Thyroid gland (tissue), 4 donors: ENCODE data around the gene ERG28. TPM values are rescaled to one million over a fixed set of nuclear protein-coding genes. Genes with fewer than 3 reads are reported as not detected.
"Not testable (repeated sequence)": the region's sequence is repeated elsewhere in the genome, so short reads cannot be mapped to it uniquely, and the experiment has no call there.

Source experiments
- DNase-seq, 2 donors: peaks; one replicate each; pipeline ENCODE4 v3.0.0-alpha.2; 2019
- H3K27ac ChIP-seq, 3 donors: fragments of 200-600 bp; sonication (generic); 1 replicate in 2 of 3; 2 replicates in 1 of 3; pipeline ENCODE4 v1.5.1; 2016 to 2019; ENCODE audit warnings: mild to moderate bottlenecking in 1 of 3, moderate library complexity in 1 of 3
- H3K27me3 ChIP-seq: fragments of 200-600 bp; sonication (generic); one replicate; pipeline ENCODE4 v1.5.1; 2019
- H3K36me3 ChIP-seq, 2 donors: fragments of 200-600 bp; sonication (generic); one replicate each; pipeline ENCODE4 v1.5.1; 2016 to 2019
- H3K4me1 ChIP-seq, 2 donors: fragments of 200-600 bp; sonication (generic); one replicate each; pipeline ENCODE4 v1.5.1; 2017 to 2019
- H3K4me3 ChIP-seq, 3 donors: fragments of 200-600 bp; sonication (generic); replicated peaks in 1 of 3; 1 replicate in 2 of 3; 2 replicates in 1 of 3; pipeline ENCODE4 v1.5.1; 2016; ENCODE audit warnings: mild to moderate bottlenecking in 1 of 3
- H3K9me3 ChIP-seq: fragments of 200-600 bp; sonication (generic); one replicate; pipeline ENCODE4 v1.5.1; 2017
- POLR2A ChIP-seq, 2 donors: fragments of 450-650 bp; IDR thresholded peaks; one replicate each; pipeline ENCODE4 v1.6.1; 2017; ENCODE audit warnings: antibody characterized with exemption in 2 of 2, mild to moderate bottlenecking in 2 of 2, moderate library complexity in 1 of 2
- WGBS, 2 donors: methylation state at CpG; one replicate each; pipeline ENCODE4 v1.1.5; 2017; 5-methylcytosine and 5-hydroxymethylcytosine counted together
- intact Hi-C: fragments of 100-400 bp; cut with DNase I; formaldehyde crosslinking; loops from one replicate; pipeline ENCODE4 v1.15.1; 2023
- total RNA-seq, 4 donors: library from RNA; depleted of rRNA; stranded (reverse); fragments of >200 nt; gene quantifications; one replicate each; pipeline ENCODE4 v1.2.3, GENCODE V29; 2016
- TF ChIP-seq, protein P1 (sequence below), 6 experiments: fragments of 200-600 bp in 3 of 6; fragments of 450-650 bp in 3 of 6; sonication (generic) in 3 of 6; IDR thresholded peaks; one replicate each; pipeline ENCODE4 v1.5.1; 2016 to 2019; ENCODE audit warnings: antibody characterized with exemption in 6 of 6, mild to moderate bottlenecking in 2 of 6, inconsistent platforms in 1 of 6, moderate library complexity in 1 of 6

The ERG28 gene
- total RNA-seq, 4 donors from 2014 or later = 12.1 to 17.3 (median 15.0) TPM

DNA sequence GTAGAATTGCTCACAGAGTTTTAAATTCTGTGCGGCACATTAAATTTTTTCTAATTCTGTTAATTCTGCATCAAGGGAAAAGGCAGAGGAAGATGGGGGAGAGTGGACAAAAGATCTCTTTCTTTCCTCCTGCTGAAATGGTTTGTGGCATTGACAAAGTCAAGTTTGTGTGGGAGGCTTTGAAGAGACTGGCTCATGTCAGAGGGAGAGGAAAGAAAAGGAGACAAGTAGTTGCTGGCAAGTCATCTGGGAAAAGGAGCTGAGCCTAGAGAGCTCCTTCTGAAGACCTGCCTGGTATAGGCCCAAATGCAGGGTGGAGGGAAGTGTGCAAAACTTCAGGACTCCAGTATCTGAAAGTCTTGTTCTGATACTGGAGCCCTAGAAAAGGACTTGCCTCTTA, 36.7 kb upstream of the ERG28 start:
- H3K36me3 ChIP-seq = peaks cover 13 to 16% of the 10 kb centered on the region in 2 donors
- intact Hi-C loops = no loop called here
- H3K27me3 ChIP-seq = no peaks in the 10 kb centered on the region
- DNase-seq = no peak
- WGBS, 2 donors = 94 to 98% methylated on average over 1 of the region's 1 CpG
- no peaks in the 10 kb centered on the region for H3K9me3 ChIP-seq
- H3K4me1 ChIP-seq = peaks cover 0 to under 1% of the 10 kb centered on the region in 2 donors
- H3K27ac ChIP-seq = no peak overlapping the region
- no peak overlapping the region for H3K4me3 ChIP-seq
- TF ChIP-seq, protein P1, sequence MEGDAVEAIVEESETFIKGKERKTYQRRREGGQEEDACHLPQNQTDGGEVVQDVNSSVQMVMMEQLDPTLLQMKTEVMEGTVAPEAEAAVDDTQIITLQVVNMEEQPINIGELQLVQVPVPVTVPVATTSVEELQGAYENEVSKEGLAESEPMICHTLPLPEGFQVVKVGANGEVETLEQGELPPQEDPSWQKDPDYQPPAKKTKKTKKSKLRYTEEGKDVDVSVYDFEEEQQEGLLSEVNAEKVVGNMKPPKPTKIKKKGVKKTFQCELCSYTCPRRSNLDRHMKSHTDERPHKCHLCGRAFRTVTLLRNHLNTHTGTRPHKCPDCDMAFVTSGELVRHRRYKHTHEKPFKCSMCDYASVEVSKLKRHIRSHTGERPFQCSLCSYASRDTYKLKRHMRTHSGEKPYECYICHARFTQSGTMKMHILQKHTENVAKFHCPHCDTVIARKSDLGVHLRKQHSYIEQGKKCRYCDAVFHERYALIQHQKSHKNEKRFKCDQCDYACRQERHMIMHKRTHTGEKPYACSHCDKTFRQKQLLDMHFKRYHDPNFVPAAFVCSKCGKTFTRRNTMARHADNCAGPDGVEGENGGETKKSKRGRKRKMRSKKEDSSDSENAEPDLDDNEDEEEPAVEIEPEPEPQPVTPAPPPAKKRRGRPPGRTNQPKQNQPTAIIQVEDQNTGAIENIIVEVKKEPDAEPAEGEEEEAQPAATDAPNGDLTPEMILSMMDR (IDR thresholded peaks at IDR 0.05) = no peak
- TF ChIP-seq POLR2A (IDR thresholded peaks at IDR 0.05) = no peak

DNA sequence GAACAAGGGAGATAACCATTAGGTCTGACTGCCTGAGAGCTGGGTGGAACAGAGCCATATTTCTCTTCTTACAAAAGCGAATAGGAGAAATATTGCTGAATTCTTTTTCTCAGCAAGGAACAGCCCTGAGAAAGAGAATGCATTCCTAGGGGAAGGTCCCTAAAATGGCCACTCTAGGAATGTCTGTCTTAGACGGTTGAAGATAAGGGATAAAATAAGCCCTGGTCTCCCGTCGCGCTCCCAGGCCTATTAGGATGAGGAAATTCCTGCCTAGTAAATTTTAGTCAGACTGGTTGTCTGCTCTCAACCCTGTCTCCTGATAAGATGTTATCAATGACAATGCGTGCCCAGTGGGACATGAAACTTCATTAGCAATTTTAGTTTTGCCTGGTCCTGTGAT, 34.3 kb upstream of the ERG28 start:
- H3K4me3 ChIP-seq, H3K4me1 ChIP-seq, intact Hi-C loops, H3K27me3 ChIP-seq, H3K27ac ChIP-seq, H3K9me3 ChIP-seq, DNase-seq: not testable (repeated sequence)
- peaks cover 27 to 29% of the 10 kb centered on the region in 2 donors for H3K36me3 ChIP-seq
- WGBS, 2 donors = 89 to 97% methylated on average over 6 of the region's 6 CpGs

DNA sequence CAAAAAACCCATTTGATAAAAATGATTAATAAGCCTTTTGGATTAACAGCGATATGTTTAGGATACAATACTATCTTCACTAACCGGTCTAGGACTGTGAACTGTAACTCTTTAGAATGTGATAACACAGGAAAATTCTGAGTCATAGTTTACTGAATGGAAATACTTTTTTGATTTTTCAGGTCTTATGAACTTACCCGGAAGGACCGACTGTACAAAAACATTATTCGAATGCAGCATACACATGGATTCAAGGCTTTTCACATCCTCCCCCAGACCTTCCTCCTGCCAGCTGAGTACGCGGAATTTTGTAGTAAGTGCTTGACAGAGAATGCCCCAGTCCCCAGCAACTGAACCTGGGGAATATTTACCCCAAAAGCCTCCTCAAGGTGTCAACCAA, 29.3 kb upstream of the ERG28 start:
- DNase-seq = no peak
- intact Hi-C loops = no loop called here

GRCh38 chr14:75689012-75689411, 28.3 kb upstream of the ERG28 start:
- Histone ChIP-seq H3K36me3 (peaks cover 15 to 25% of the 10 kb centered on the region in 2 donors), H3K27ac (no peak overlapping the region), H3K9me3 (no peaks in the 10 kb centered on the region), H3K27me3 (no peaks in the 10 kb centered on the region), H3K4me1 (no peaks in the 10 kb centered on the region), H3K4me3 (no peak overlapping the region)
- DNase-seq = no peak
- intact Hi-C loops = no loop called here
- 64 to 86% methylated on average over 2 of the region's 2 CpGs for WGBS, 2 donors
- TF ChIP-seq POLR2A (IDR thresholded peaks at IDR 0.05) = no peak
- TF ChIP-seq, protein P1 (IDR thresholded peaks at IDR 0.05) = no peak

More for the DNA sequence above, 29.3 kb upstream of the ERG28 start:
- TF ChIP-seq, protein P1 (IDR thresholded peaks at IDR 0.05) = no peak
- TF ChIP-seq POLR2A (IDR thresholded peaks at IDR 0.05) = no peak
- no peaks in the 10 kb centered on the region for H3K4me1 ChIP-seq
- no peaks in the 10 kb centered on the region for H3K27me3 ChIP-seq
- 92 to 97% methylated on average over 7 of the region's 7 CpGs for WGBS, 2 donors
- H3K36me3 ChIP-seq = peaks cover 20 to 27% of the 10 kb centered on the region in 2 donors
- no peak overlapping the region for H3K4me3 ChIP-seq
- H3K9me3 ChIP-seq = no peaks in the 10 kb centered on the region
- no peak overlapping the region for H3K27ac ChIP-seq

- Histone ChIP-seq H3K36me3 (peaks cover 19 to 27% of the 10 kb centered on the region in 2 donors), H3K4me1 (no peaks in the 10 kb centered on the region), H3K27me3 (no peaks in the 10 kb centered on the region), H3K9me3 (no peaks in the 10 kb centered on the region), H3K4me3 (no peak overlapping the region), H3K27ac (no peak overlapping the region)
- WGBS, 2 donors = 80 to 88% methylated on average over 2 of the region's 2 CpGs
- DNase-seq = no peak
- TF ChIP-seq, protein P1 (IDR thresholded peaks at IDR 0.05) = no peak
- no peak for TF ChIP-seq POLR2A (IDR thresholded peaks at IDR 0.05)
- intact Hi-C loops = no loop called here
Observed at GRCh38 chr14:75685910-75686309, 25.2 kb upstream of the ERG28 start.
